ENCODE data around the gene LYPD6B.

- no peak for TF ChIP-seq CTCF (IDR thresholded peaks at IDR 0.05)
- TF ChIP-seq EZH2 (IDR thresholded peaks at IDR 0.05; ENCODE audit: borderline replicate concordance, insufficient read depth, low read depth, low read length, poor library complexity, severe bottlenecking): no peak
These were observed 10.6 kb downstream of the LYPD6B start for GRCh38 chr2:149049142-149049541.

Measured in B cell (primary cell).